SH-SY5Y (cell line): ENCODE measurements around the gene FOXK1.

ENCODE experiments used
- GATA2 ChIP-seq: IDR thresholded peaks from 2 replicates; pipeline ENCODE4 v1.6.1; 2011; ENCODE audit warnings: mild to moderate bottlenecking, low read depth, low read length
- GATA3 ChIP-seq: IDR thresholded peaks from 2 replicates; pipeline ENCODE4 v1.6.1; 2011; ENCODE audit warnings: low read depth, mild to moderate bottlenecking, low read length, moderate library complexity

- TF ChIP-seq GATA2 (no peak), GATA3 (no peak)
These were observed 24.5 kb downstream of the FOXK1 start for GRCh38 chr7:4706384-4707216.
